ENCODE data around the gene WDR44. TPM values are rescaled to one million over a fixed set of nuclear protein-coding genes. Genes with fewer than 3 reads are reported as not detected.

The WDR44 gene
- total RNA-seq, 1 donor from 2014 or later = 31.1 TPM

GRCh38 chrX:118329175-118329574 is 16.7 kb upstream of the WDR44 start:
- peaks cover 25% of the 10 kb centered on the region for H3K27me3 Mint-ChIP-seq (ENCODE audit: unreplicated experiment)
- no peak for DNase-seq (ENCODE audit: extremely low spot score, unreplicated experiment)
- H3K9me3 Mint-ChIP-seq (ENCODE audit: unreplicated experiment) = no peaks in the 10 kb centered on the region
- H3K36me3 Mint-ChIP-seq (ENCODE audit: unreplicated experiment) = no peaks in the 10 kb centered on the region
- no peak overlapping the region for H3K27ac Mint-ChIP-seq (ENCODE audit: unreplicated experiment)
- H3K4me1 Mint-ChIP-seq (ENCODE audit: unreplicated experiment) = no peaks in the 10 kb centered on the region
- TF ChIP-seq CTCF (IDR thresholded peaks at IDR 0.05) = no peak
- no peak overlapping the region for H3K4me3 Mint-ChIP-seq (ENCODE audit: unreplicated experiment)

GRCh38 chrX:118337687-118338086 is 8.2 kb upstream of the WDR44 start:
- no peak overlapping the region for H3K27ac Mint-ChIP-seq (ENCODE audit: unreplicated experiment)
- no peak for DNase-seq (ENCODE audit: extremely low spot score, unreplicated experiment)
- H3K4me1 Mint-ChIP-seq (ENCODE audit: unreplicated experiment) = no peaks in the 10 kb centered on the region
- H3K27me3 Mint-ChIP-seq (ENCODE audit: unreplicated experiment) = peaks cover 13% of the 10 kb centered on the region
- TF ChIP-seq CTCF (IDR thresholded peaks at IDR 0.05) = no peak
- H3K9me3 Mint-ChIP-seq (ENCODE audit: unreplicated experiment) = no peaks in the 10 kb centered on the region
- no peaks in the 10 kb centered on the region for H3K36me3 Mint-ChIP-seq (ENCODE audit: unreplicated experiment)
- no peak overlapping the region for H3K4me3 Mint-ChIP-seq (ENCODE audit: unreplicated experiment)

GRCh38 chrX:118338930-118339329 is 7.0 kb upstream of the WDR44 start:
- H3K9me3 Mint-ChIP-seq (ENCODE audit: unreplicated experiment) = no peaks in the 10 kb centered on the region
- DNase-seq (ENCODE audit: extremely low spot score, unreplicated experiment) = no peak
- H3K36me3 Mint-ChIP-seq (ENCODE audit: unreplicated experiment) = no peaks in the 10 kb centered on the region
- TF ChIP-seq CTCF (IDR thresholded peaks at IDR 0.05) = no peak
- no peaks in the 10 kb centered on the region for H3K4me1 Mint-ChIP-seq (ENCODE audit: unreplicated experiment)
- H3K4me3 Mint-ChIP-seq (ENCODE audit: unreplicated experiment) = no peak overlapping the region
- H3K27ac Mint-ChIP-seq (ENCODE audit: unreplicated experiment) = no peak overlapping the region
- H3K27me3 Mint-ChIP-seq (ENCODE audit: unreplicated experiment) = peaks cover 10% of the 10 kb centered on the region

- DNase-seq (ENCODE audit: extremely low spot score, unreplicated experiment) = no peak
- no peaks in the 10 kb centered on the region for H3K27me3 Mint-ChIP-seq (ENCODE audit: unreplicated experiment)
- peaks cover 32% of the 10 kb centered on the region for H3K4me1 Mint-ChIP-seq (ENCODE audit: unreplicated experiment)
- H3K4me3 Mint-ChIP-seq (ENCODE audit: unreplicated experiment) = peak overlapping the region; percentile 100
- H3K36me3 Mint-ChIP-seq (ENCODE audit: unreplicated experiment) = no peaks in the 10 kb centered on the region
- peak overlapping the region; percentile 100 for H3K27ac Mint-ChIP-seq (ENCODE audit: unreplicated experiment)
- no peak for TF ChIP-seq CTCF (IDR thresholded peaks at IDR 0.05)
- H3K9me3 Mint-ChIP-seq (ENCODE audit: unreplicated experiment) = no peaks in the 10 kb centered on the region
These were observed 852 bp upstream of the WDR44 start for GRCh38 chrX:118345045-118345463.

GRCh38 chrX:118346258-118347094 is 570 bp downstream of the WDR44 start:
- H3K4me3 Mint-ChIP-seq (ENCODE audit: unreplicated experiment) = peak overlapping the region; percentile 100
- H3K27ac Mint-ChIP-seq (ENCODE audit: unreplicated experiment) = peak overlapping the region; percentile 100
- H3K36me3 Mint-ChIP-seq (ENCODE audit: unreplicated experiment) = no peaks in the 10 kb centered on the region
- DNase-seq (ENCODE audit: extremely low spot score, unreplicated experiment) = peak; percentile 87
- H3K27me3 Mint-ChIP-seq (ENCODE audit: unreplicated experiment) = no peaks in the 10 kb centered on the region
- peaks cover 46% of the 10 kb centered on the region for H3K4me1 Mint-ChIP-seq (ENCODE audit: unreplicated experiment)
- no peaks in the 10 kb centered on the region for H3K9me3 Mint-ChIP-seq (ENCODE audit: unreplicated experiment)
- TF ChIP-seq CTCF (IDR thresholded peaks at IDR 0.05) = peak; percentile 36
